ENCODE data around the gene NRBP1. TPM values are rescaled to one million over a fixed set of nuclear protein-coding genes. Genes with fewer than 3 reads are reported as not detected.

Gene NRBP1
- total and polyA plus RNA-seq, 2 of the 8 experiments (the other 6 are each of a cell fraction or from before 2014, with no cell fraction given), result 115 to 145 TPM

GRCh38 chr2:27412419-27413152, 15.8 kb upstream of the NRBP1 start (continued):
- no peak for TF ChIP-seq CTCF (IDR thresholded peaks at IDR 0.05; ENCODE audit: control extremely low read depth in 1 of 3, insufficient read depth in 1 of 3, low read depth in 1 of 3, low read length in 3 of 3)
- no peak for TF ChIP-seq CBX8 (IDR thresholded peaks at IDR 0.05; ENCODE audit: borderline replicate concordance, low read depth, low read length)
- no peak for TF ChIP-seq CREB1 (IDR thresholded peaks at IDR 0.05)
- TF ChIP-seq SUZ12 (IDR thresholded peaks at IDR 0.05; ENCODE audit: low read length), result no peak
- TF ChIP-seq E2F6 (IDR thresholded peaks at IDR 0.05), result no peak
- no peak for TF ChIP-seq FOSL1 (IDR thresholded peaks at IDR 0.05; ENCODE audit: insufficient read depth, low read depth, low read length)
- no peak for TF ChIP-seq CHD2 (IDR thresholded peaks at IDR 0.05; ENCODE audit: low read length)
- no peak for TF ChIP-seq TCF12 (IDR thresholded peaks at IDR 0.05; ENCODE audit: low read depth, low read length)
- TF ChIP-seq TAF7 (optimal IDR thresholded peaks at IDR 0.05; ENCODE audit: borderline replicate concordance, low read depth, low read length), result no peak

All from H1 (cell line).